GM21786 (cell line): ENCODE measurements around the gene TRIM64C.
"Not testable (repeated sequence)": the region's sequence is repeated elsewhere in the genome, so short reads cannot be mapped to it uniquely, and the experiment has no call there.

Experiments
- ATAC-seq: cut with Tn5 transposase; IDR thresholded peaks from one replicate; pipeline ENCODE4 v1.9.1; 2021; ENCODE audit not compliant: unreplicated experiment

Gene TRIM64C

GRCh38 chr11:49059012-49059411 lies at the start of gene TRIM64C:
Gene TRIM64C, minus strand, starts transcription at chr11:49059112. Its CDS starts 0 bp downstream, at chr11:49059112.
- not testable (repeated sequence) for ATAC-seq

DNA sequence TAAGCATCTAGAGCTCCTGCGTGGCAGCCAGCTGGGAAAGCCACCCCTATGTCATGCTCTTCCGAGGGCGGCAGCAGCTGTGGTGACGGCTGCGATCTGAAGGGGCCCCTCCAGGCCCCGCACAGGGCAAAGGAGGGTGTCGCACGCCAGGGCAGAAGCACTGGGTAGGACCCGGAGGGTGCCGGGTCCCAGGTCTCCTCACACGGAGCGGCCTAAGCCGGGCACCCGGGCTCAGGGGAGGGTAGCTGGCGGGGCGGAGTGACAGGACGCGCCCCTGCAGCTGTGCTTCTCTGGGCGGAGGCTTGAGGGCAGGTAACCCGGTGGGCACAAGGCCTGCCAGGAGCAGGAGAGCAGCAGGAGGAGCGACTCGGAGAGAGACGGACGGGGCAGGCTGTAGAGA lies 43.4 kb upstream of the TRIM64C start:
- not testable (repeated sequence) for ATAC-seq

- ATAC-seq: not testable (repeated sequence)
Observed at GRCh38 chr11:49069897-49070296, 11.0 kb upstream of the TRIM64C start.

DNA sequence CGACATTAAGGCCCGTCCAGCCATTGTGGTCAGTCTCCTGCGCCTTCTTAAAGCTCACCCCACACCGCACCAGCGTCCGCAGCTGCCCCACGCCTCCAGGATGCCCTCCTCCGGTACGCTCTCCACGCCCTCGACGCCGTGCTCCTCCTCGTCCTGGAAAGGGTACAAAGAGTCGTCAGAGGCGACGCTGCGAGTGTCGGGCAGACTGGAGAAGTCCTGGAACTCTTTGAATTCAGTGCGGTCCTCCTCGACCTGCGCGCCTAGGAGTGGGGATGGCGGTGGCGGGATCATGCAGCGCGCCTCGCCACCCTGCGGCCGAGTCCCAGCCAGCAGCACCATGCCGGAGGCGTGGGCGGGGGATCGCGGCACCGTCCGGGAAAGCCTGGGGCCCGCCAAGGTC lies 9.1 kb downstream of the TRIM64C start:
- ATAC-seq: not testable (repeated sequence)

- not testable (repeated sequence) for ATAC-seq
Observed at GRCh38 chr11:49048229-49048628, 10.7 kb downstream of the TRIM64C start.

DNA sequence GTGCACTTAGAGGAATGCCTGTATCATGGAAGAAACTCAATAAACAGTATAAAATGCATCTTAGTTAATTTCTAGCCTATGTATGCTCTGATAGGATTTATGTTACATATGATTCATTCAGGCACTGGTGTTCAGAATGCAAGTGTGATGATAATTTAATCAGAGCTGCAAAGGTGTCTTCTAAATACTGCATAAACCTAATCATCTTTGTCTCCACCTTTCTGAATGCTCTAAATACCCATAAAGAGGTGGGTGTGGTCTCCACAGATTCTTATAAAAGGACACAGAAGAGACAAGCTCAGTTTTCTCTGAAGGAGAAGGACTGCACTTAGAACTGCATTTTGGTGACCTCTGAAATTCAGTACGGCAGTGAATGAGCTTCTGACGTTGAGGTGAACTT lies 30.4 kb downstream of the TRIM64C start, which contains the start of gene TRIM49B:
Gene TRIM49B, plus strand, starts transcription at position 301 of the 400 bp plus-strand sequence. CDS start 2,777 bp downstream, outside the sequence.
- not testable (repeated sequence) for ATAC-seq
